ENCODE data around the gene ARIH1.
"Not testable (repeated sequence)": the region's sequence is repeated elsewhere in the genome, so short reads cannot be mapped to it uniquely, and the experiment has no call there.

Gene ARIH1

GRCh38 chr15:72473614-72474465 lies at the start of gene ARIH1:
Gene ARIH1 (plus strand): TSS chr15:72474330. CDS start chr15:72474640, 310 bp downstream.
- POLR2A ChIA-PET = interaction anchor here (0.7 to 1.7 kb wide), 20 partner anchors 8 to 243 kb away, joined by 3 to 8 read pairs (median 4); partner anchors contain the start of genes CELF6 and PKM
- DNase-seq (ENCODE audit: extremely low spot score) = peak; percentile 92
- CTCF ChIA-PET = interaction anchor here (0.7 kb wide), 1 partner anchor 9 kb away, joined by 3 read pairs; no protein-coding TSS in a partner anchor

GRCh38 chr15:72426753-72427152 lies 47.4 kb upstream of the ARIH1 start:
- ChIA-PET CTCF (no interaction called here), POLR2A (no interaction called here)
- TF ChIP-seq TARDBP (IDR thresholded peaks at IDR 0.05) (no peak), NFRKB (IDR thresholded peaks at IDR 0.05) (no peak), CTBP1 (IDR thresholded peaks at IDR 0.05; ENCODE audit: borderline replicate concordance) (no peak), FOXK2 (IDR thresholded peaks at IDR 0.05) (no peak), L3MBTL2 (conservative IDR thresholded peaks at IDR 0.05) (no peak), LEF1 (IDR thresholded peaks at IDR 0.05; ENCODE audit: borderline replicate concordance) (no peak), FOXM1 (IDR thresholded peaks at IDR 0.05; ENCODE audit: borderline replicate concordance) (no peak), BHLHE40 (IDR thresholded peaks at IDR 0.05; ENCODE audit: borderline replicate concordance) (no peak), PKNOX1 (IDR thresholded peaks at IDR 0.05) (no peak), FOXA1 (IDR thresholded peaks at IDR 0.05) (no peak), ZNF384 (IDR thresholded peaks at IDR 0.05) (no peak), SP1 (IDR thresholded peaks at IDR 0.05) (no peak)
- DNase-seq (ENCODE audit: extremely low spot score) = no peak

More at GRCh38 chr15:72473614-72474465, at the start of gene ARIH1:
- TF ChIP-seq PKNOX1 (IDR thresholded peaks at IDR 0.05) = peak; percentile 68
- peak; percentile 61; the same call in 1 of the 2 replicates for TF ChIP-seq CTBP1 (IDR thresholded peaks at IDR 0.05; ENCODE audit: borderline replicate concordance)
- TF ChIP-seq FOXM1 (IDR thresholded peaks at IDR 0.05; ENCODE audit: borderline replicate concordance) = no peak
- peak; percentile 28; the same call in 1 of the 2 replicates for TF ChIP-seq FOXA1 (IDR thresholded peaks at IDR 0.05)
- TF ChIP-seq SUZ12 (IDR thresholded peaks at IDR 0.05) = no peak
- no peak for TF ChIP-seq BHLHE40 (IDR thresholded peaks at IDR 0.05; ENCODE audit: borderline replicate concordance)
- TF ChIP-seq ELF4 (IDR thresholded peaks at IDR 0.05) = peak; percentile 82
- TF ChIP-seq NFRKB (IDR thresholded peaks at IDR 0.05) = 0 out of 2 replicates have a peak, but pooled peaks have one; percentile 67
- TF ChIP-seq L3MBTL2 (conservative IDR thresholded peaks at IDR 0.05) = peak; percentile 67
- no peak for TF ChIP-seq ARNT (IDR thresholded peaks at IDR 0.05)
- peak; percentile 70; the same call in 1 of the 2 replicates for TF ChIP-seq FOXK2 (IDR thresholded peaks at IDR 0.05)
- peak; percentile 38; the same call in 1 of the 2 replicates for TF ChIP-seq LEF1 (IDR thresholded peaks at IDR 0.05; ENCODE audit: borderline replicate concordance)
- no peak for TF ChIP-seq TARDBP (IDR thresholded peaks at IDR 0.05)
- no peak for TF ChIP-seq SP1 (IDR thresholded peaks at IDR 0.05)
- TF ChIP-seq HDGF (IDR thresholded peaks at IDR 0.05; ENCODE audit: borderline replicate concordance) = no peak; the same call in 1 of the 2 replicates

- DNase-seq (ENCODE audit: extremely low spot score) = no peak
- no peak for TF ChIP-seq ELF4 (IDR thresholded peaks at IDR 0.05)
- TF ChIP-seq NFRKB (IDR thresholded peaks at IDR 0.05) = no peak
- TF ChIP-seq BHLHE40 (IDR thresholded peaks at IDR 0.05; ENCODE audit: borderline replicate concordance) = no peak
- TF ChIP-seq FOXA1 (IDR thresholded peaks at IDR 0.05) = no peak
- no peak for TF ChIP-seq ZNF384 (IDR thresholded peaks at IDR 0.05)
- TF ChIP-seq ARNT (IDR thresholded peaks at IDR 0.05) = no peak
- TF ChIP-seq L3MBTL2 (conservative IDR thresholded peaks at IDR 0.05) = no peak
- no peak for TF ChIP-seq TARDBP (IDR thresholded peaks at IDR 0.05)
- ChIA-PET POLR2A (no interaction called here), CTCF (no interaction called here)
These were observed 36.3 kb upstream of the ARIH1 start for GRCh38 chr15:72437650-72438316.

GRCh38 chr15:72442848-72443247 lies 31.3 kb upstream of the ARIH1 start:
- DNase-seq (ENCODE audit: extremely low spot score); CTCF ChIA-PET; POLR2A ChIA-PET: not testable (repeated sequence)

GRCh38 chr15:72445426-72445825 lies 28.7 kb upstream of the ARIH1 start:
- POLR2A ChIA-PET = no interaction called here
- no peak for DNase-seq (ENCODE audit: extremely low spot score)
- CTCF ChIA-PET = no interaction called here
- TF ChIP-seq ZNF384 (IDR thresholded peaks at IDR 0.05) = no peak
- no peak for TF ChIP-seq L3MBTL2 (conservative IDR thresholded peaks at IDR 0.05)
- TF ChIP-seq LEF1 (IDR thresholded peaks at IDR 0.05; ENCODE audit: borderline replicate concordance) = no peak
- TF ChIP-seq FOXM1 (IDR thresholded peaks at IDR 0.05; ENCODE audit: borderline replicate concordance) = no peak
- no peak for TF ChIP-seq TARDBP (IDR thresholded peaks at IDR 0.05)
- no peak for TF ChIP-seq FOXK2 (IDR thresholded peaks at IDR 0.05)
- TF ChIP-seq HDGF (IDR thresholded peaks at IDR 0.05; ENCODE audit: borderline replicate concordance) = no peak
- TF ChIP-seq SUZ12 (IDR thresholded peaks at IDR 0.05) = no peak
- no peak for TF ChIP-seq NFRKB (IDR thresholded peaks at IDR 0.05)
- no peak for TF ChIP-seq ARNT (IDR thresholded peaks at IDR 0.05)
- TF ChIP-seq FOXA1 (IDR thresholded peaks at IDR 0.05) = no peak
- TF ChIP-seq SP1 (IDR thresholded peaks at IDR 0.05) = no peak
- TF ChIP-seq BHLHE40 (IDR thresholded peaks at IDR 0.05; ENCODE audit: borderline replicate concordance) = no peak

- ChIA-PET CTCF (no interaction called here), POLR2A (no interaction called here)
- no peak for DNase-seq (ENCODE audit: extremely low spot score)
- TF ChIP-seq LEF1 (IDR thresholded peaks at IDR 0.05; ENCODE audit: borderline replicate concordance) (no peak), ZNF384 (IDR thresholded peaks at IDR 0.05) (no peak), BHLHE40 (IDR thresholded peaks at IDR 0.05; ENCODE audit: borderline replicate concordance) (no peak), L3MBTL2 (conservative IDR thresholded peaks at IDR 0.05) (no peak), ELF4 (IDR thresholded peaks at IDR 0.05) (no peak), FOXM1 (IDR thresholded peaks at IDR 0.05; ENCODE audit: borderline replicate concordance) (no peak), FOXA1 (IDR thresholded peaks at IDR 0.05) (no peak), TARDBP (IDR thresholded peaks at IDR 0.05) (no peak), NFRKB (IDR thresholded peaks at IDR 0.05) (no peak), ARNT (IDR thresholded peaks at IDR 0.05) (no peak), CTBP1 (IDR thresholded peaks at IDR 0.05; ENCODE audit: borderline replicate concordance) (no peak), PKNOX1 (IDR thresholded peaks at IDR 0.05) (no peak), HDGF (IDR thresholded peaks at IDR 0.05; ENCODE audit: borderline replicate concordance) (no peak), SUZ12 (IDR thresholded peaks at IDR 0.05) (no peak), SP1 (IDR thresholded peaks at IDR 0.05) (no peak), FOXK2 (IDR thresholded peaks at IDR 0.05) (no peak)
These were observed 23.3 kb upstream of the ARIH1 start for GRCh38 chr15:72450805-72451204.
